IMR-90 (cell line): ENCODE results near the gene ANHX. TPM values are rescaled to one million over a fixed set of nuclear protein-coding genes. Genes with fewer than 3 reads are reported as not detected.

Source experiments
- ATAC-seq: fragments of 200-7000 bp; cut with Tn5 transposase; 2 replicates; pipeline ENCODE4 v1.9.1; 2020; ENCODE audit warnings: low read depth, mild to moderate bottlenecking, moderate library complexity
- BruUV-seq: library from RNA; stranded (reverse); fragments of 400-500 nt; replicated peaks from 2 replicates; lab custom pipeline; 2021; lab: Mats Ljungman, UMichigan
- CTCF ChIA-PET: fragments of 300-600 bp; formaldehyde crosslinking; extraction: SDS; loops from one replicate; lab custom pipeline; 2021; ENCODE audit warnings: antibody characterized with exemption; lab: Yijun Ruan, JAX
- POLR2A ChIA-PET: fragments of 300-600 bp; sonication (Branson Sonifier 250); formaldehyde crosslinking; loops from one replicate; lab custom pipeline; 2022; ENCODE audit warnings: antibody characterized with exemption; ENCODE audit not compliant: unreplicated experiment; lab: Charles Lee
- DNase-seq: peaks from one replicate; pipeline ENCODE4 v3.0.0; 2013
- H2AFZ ChIP-seq: replicated peaks from 2 replicates; pipeline ENCODE3; 2013; ENCODE audit warnings: low read length, mild to moderate bottlenecking; ENCODE audit not compliant: poor library complexity
- H2AK5ac ChIP-seq: 2 replicates; pipeline ENCODE4 v1.6.1; 2013; ENCODE audit warnings: low read depth, low read length, inconsistent platforms
- H2AK9ac ChIP-seq: replicated peaks from 2 replicates; pipeline ENCODE3; 2013; ENCODE audit warnings: mild to moderate bottlenecking, low read depth, low read length, moderate library complexity; ENCODE audit not compliant: poor library complexity
- H2BK120ac ChIP-seq: 2 replicates; pipeline ENCODE4 v1.6.1; 2013; ENCODE audit warnings: low read depth, low read length, inconsistent platforms
- H2BK15ac ChIP-seq: 3 replicates; pipeline ENCODE4 v1.6.1; 2013; ENCODE audit warnings: low read depth, low read length, inconsistent platforms
- H2BK20ac ChIP-seq: 2 replicates; pipeline ENCODE4 v1.6.1; 2013; ENCODE audit warnings: low read depth, mild to moderate bottlenecking, inconsistent platforms, low read length, moderate library complexity
- H2BK5ac ChIP-seq: 2 replicates; pipeline ENCODE4 v1.6.1; 2013; ENCODE audit warnings: mild to moderate bottlenecking, low read depth, low read length, inconsistent platforms; ENCODE audit not compliant: poor library complexity, severe bottlenecking
- H3K14ac ChIP-seq: replicated peaks from 2 replicates; pipeline ENCODE4 v1.6.1; 2013; ENCODE audit warnings: low read depth, low read length, inconsistent platforms
- H3K18ac ChIP-seq: 2 replicates; pipeline ENCODE4 v1.6.1; 2013; ENCODE audit warnings: low read depth, low read length, control low read depth
- H3K23ac ChIP-seq: 2 replicates; pipeline ENCODE4 v1.6.1; 2013; ENCODE audit warnings: low read depth, low read length, inconsistent platforms
- H3K27ac ChIP-seq: 2 replicates; pipeline ENCODE4 v1.5.1; 2013; ENCODE audit warnings: mild to moderate bottlenecking, control low read depth, low read length; ENCODE audit not compliant: insufficient read depth
- H3K27me3 ChIP-seq: 2 replicates; pipeline ENCODE4 v1.6.1; 2013; ENCODE audit warnings: low read length; ENCODE audit not compliant: control insufficient read depth, insufficient read depth
- H3K36me3 ChIP-seq: 2 replicates; pipeline ENCODE4 v1.6.1; 2013; ENCODE audit warnings: low read length, mixed read lengths; ENCODE audit not compliant: control insufficient read depth, insufficient read depth
- H3K4ac ChIP-seq: 2 replicates; pipeline ENCODE4 v1.6.1; 2013; ENCODE audit warnings: low read depth, low read length, inconsistent platforms
- H3K4me1 ChIP-seq: 2 replicates; pipeline ENCODE4 v1.6.1; 2013; ENCODE audit warnings: low read length, mixed read lengths; ENCODE audit not compliant: control insufficient read depth, insufficient read depth
- H3K4me2 ChIP-seq: 2 replicates; pipeline ENCODE4 v1.6.1; 2013; ENCODE audit warnings: low read depth, mild to moderate bottlenecking, control low read depth, low read length, moderate library complexity
- H3K4me3 ChIP-seq: 2 replicates; pipeline ENCODE4 v1.5.1; 2013; ENCODE audit warnings: low read depth, mild to moderate bottlenecking, control low read depth, low read length, moderate library complexity; ENCODE audit not compliant: insufficient read depth
- H3K56ac ChIP-seq: 2 replicates; pipeline ENCODE4 v1.6.1; 2013; ENCODE audit warnings: low read length, inconsistent platforms; ENCODE audit not compliant: insufficient read depth; ENCODE audit errors: extremely low read depth
- H3K79me1 ChIP-seq, 2 experiments: 2 replicates each; pipeline ENCODE4 v1.6.1; 2013; ENCODE audit warnings: low read length in 2 of 2, inconsistent platforms in 1 of 2, low read depth in 1 of 2
- H3K9ac ChIP-seq: 2 replicates; pipeline ENCODE4 v1.6.1; 2013; ENCODE audit warnings: low read depth, low read length, control low read depth
- H3K9me1 ChIP-seq: 2 replicates; pipeline ENCODE4 v1.6.1; 2013; ENCODE audit warnings: low read length, inconsistent platforms; ENCODE audit not compliant: insufficient read depth
- H3K9me3 ChIP-seq: 2 replicates; pipeline ENCODE4 v1.6.1; 2013; ENCODE audit warnings: low read length; ENCODE audit not compliant: control insufficient read depth, insufficient read depth
- H4K20me1 ChIP-seq: 2 replicates; pipeline ENCODE4 v1.6.1; 2013; ENCODE audit warnings: low read length, inconsistent platforms; ENCODE audit not compliant: insufficient read depth
- H4K5ac ChIP-seq: 2 replicates; pipeline ENCODE4 v1.6.1; 2013; ENCODE audit warnings: mild to moderate bottlenecking, low read depth, low read length, control low read depth
- H4K8ac ChIP-seq, 2 experiments: 2 replicates each; pipeline ENCODE4 v1.6.1; 2013; ENCODE audit warnings: low read depth in 2 of 2, low read length in 2 of 2, control low read depth in 1 of 2, inconsistent platforms in 1 of 2
- H4K91ac ChIP-seq: 2 replicates; pipeline ENCODE4 v1.6.1; 2013; ENCODE audit warnings: low read depth, low read length, inconsistent platforms; ENCODE audit not compliant: insufficient read depth
- CHD1 ChIP-seq: IDR thresholded peaks from 2 replicates; pipeline ENCODE4 v1.6.1; 2012; ENCODE audit warnings: low read depth, low read length, improper control_type of control experiment
- POLR2A ChIP-seq: IDR thresholded peaks from 2 replicates; pipeline ENCODE4 v1.6.1; 2012; ENCODE audit warnings: mild to moderate bottlenecking, low read depth, low read length
- RCOR1 ChIP-seq: IDR thresholded peaks from 2 replicates; pipeline ENCODE4 v1.6.1; 2012; ENCODE audit warnings: mild to moderate bottlenecking, low read length, improper control_type of control experiment; ENCODE audit not compliant: insufficient replicate concordance
- WGBS, 2 experiments: methylation state at CpG; one replicate each; pipeline versions ENCODE4 v1.1.5 to v1.1.7; 2013; ENCODE audit warnings: missing lambda C conversion rate in 2 of 2; ENCODE audit not compliant: insufficient read length in 1 of 2; ENCODE audit errors: extremely low coverage in 2 of 2; 5-methylcytosine and 5-hydroxymethylcytosine counted together
- dilution Hi-C: fragments of 300-500 bp; cut with HindIII; formaldehyde crosslinking; loops from one replicate; pipeline ENCODE4 v1.14.3; 2018; ENCODE audit warnings: low sequenced_read_pairs; ENCODE audit not compliant: unreplicated experiment
- in situ Hi-C: fragments of 300-500 bp; cut with MboI; formaldehyde crosslinking; loops from 3 replicates; pipeline ENCODE4 v1.14.3; 2019; ENCODE audit warnings: low sequenced_read_pairs, inconsistent platforms, mixed read lengths
- intact Hi-C: fragments of 100-400 bp; cut with micrococcal nuclease; formaldehyde crosslinking; loops from 2 replicates; pipeline ENCODE4 v1.10.0; 2022
- polyA plus RNA-seq, 3 experiments: library from polyadenylated mRNA; depleted of rRNA; stranded (reverse); fragments of >200 nt; gene quantifications; 2 replicates each; pipeline ENCODE4 v1.2.3, GENCODE V29; 2012; ENCODE audit warnings: low replicate concordance in 1 of 3
- total RNA-seq: library from RNA; depleted of rRNA; stranded (reverse); fragments of >200 nt; gene quantifications from 2 replicates; pipeline ENCODE4 v1.2.3, GENCODE V29; 2012
- TF ChIP-seq, protein P1 (sequence below): conservative IDR thresholded peaks from 2 replicates; pipeline ENCODE4 v1.5.1; 2012; ENCODE audit warnings: mild to moderate bottlenecking, low read depth, low read length, improper control_type of control experiment

The ANHX gene
- total and polyA plus RNA-seq, 2 of the 4 experiments (the other 2 are of a cell fraction), result not detected

GRCh38 chr12:133203344-133204263 lies 32.1 kb downstream of the ANHX start (continued):
- no peak for TF ChIP-seq CHD1

GRCh38 chr12:133202493-133203343 lies 33.0 kb downstream of the ANHX start:
- Histone ChIP-seq H3K27me3 (no peaks in the 10 kb centered on the region), H3K18ac (no peak overlapping the region), H4K5ac (no peak overlapping the region), H3K4me1 (no peaks in the 10 kb centered on the region), H2BK5ac (no peak overlapping the region), H2AK5ac (no peak overlapping the region), H3K4me3 (no peak overlapping the region), H4K91ac (no peak overlapping the region), H3K4me2 (no peak overlapping the region), H2BK20ac (no peak overlapping the region), H3K56ac (no peak overlapping the region), H2BK120ac (no peak overlapping the region), H3K27ac (no peak overlapping the region), H3K36me3 (peaks cover 23% of the 10 kb centered on the region), H4K20me1 (no peaks in the 10 kb centered on the region), H4K8ac (no peak overlapping the region), H3K9ac (no peak overlapping the region), H3K4ac (no peak overlapping the region), H3K9me1 (no peaks in the 10 kb centered on the region), H2AK9ac (no peak overlapping the region), H3K9me3 (peaks cover 54% of the 10 kb centered on the region), H3K79me1 (peaks cover 0 to 3% of the 10 kb centered on the region in 2 experiments; a peak in 1 of 4 replicates), H3K23ac (no peak overlapping the region), H2BK15ac (no peak overlapping the region), H3K14ac (no peak overlapping the region), H2AFZ (no peak overlapping the region)
- in situ Hi-C loops, result no loop called here
- DNase-seq, result no peak
- ChIA-PET CTCF (no interaction called here), POLR2A (no interaction called here)
- intact Hi-C loops, result no loop called here
- no TSS peak for BruUV-seq
- ATAC-seq, result no peak
- dilution Hi-C loops, result no loop called here
- TF ChIP-seq CHD1, result no peak
- TF ChIP-seq, protein P1, sequence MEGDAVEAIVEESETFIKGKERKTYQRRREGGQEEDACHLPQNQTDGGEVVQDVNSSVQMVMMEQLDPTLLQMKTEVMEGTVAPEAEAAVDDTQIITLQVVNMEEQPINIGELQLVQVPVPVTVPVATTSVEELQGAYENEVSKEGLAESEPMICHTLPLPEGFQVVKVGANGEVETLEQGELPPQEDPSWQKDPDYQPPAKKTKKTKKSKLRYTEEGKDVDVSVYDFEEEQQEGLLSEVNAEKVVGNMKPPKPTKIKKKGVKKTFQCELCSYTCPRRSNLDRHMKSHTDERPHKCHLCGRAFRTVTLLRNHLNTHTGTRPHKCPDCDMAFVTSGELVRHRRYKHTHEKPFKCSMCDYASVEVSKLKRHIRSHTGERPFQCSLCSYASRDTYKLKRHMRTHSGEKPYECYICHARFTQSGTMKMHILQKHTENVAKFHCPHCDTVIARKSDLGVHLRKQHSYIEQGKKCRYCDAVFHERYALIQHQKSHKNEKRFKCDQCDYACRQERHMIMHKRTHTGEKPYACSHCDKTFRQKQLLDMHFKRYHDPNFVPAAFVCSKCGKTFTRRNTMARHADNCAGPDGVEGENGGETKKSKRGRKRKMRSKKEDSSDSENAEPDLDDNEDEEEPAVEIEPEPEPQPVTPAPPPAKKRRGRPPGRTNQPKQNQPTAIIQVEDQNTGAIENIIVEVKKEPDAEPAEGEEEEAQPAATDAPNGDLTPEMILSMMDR, result no peak
- TF ChIP-seq POLR2A, result no peak
- no peak for TF ChIP-seq RCOR1
- WGBS, 2 experiments, result no CpG with 5 or more reads among the region's 2 CpGs
